H54 (cell line): ENCODE data around the gene IRAK3.
"Not testable (repeated sequence)": the region's sequence is repeated elsewhere in the genome, so short reads cannot be mapped to it uniquely, and the experiment has no call there.

Experiments
- DNase-seq: peaks from one replicate; pipeline ENCODE4 v3.0.0; 2011; ENCODE audit warnings: low spot score, mixed read lengths; ENCODE audit not compliant: insufficient read length
- FAIRE-seq: peaks from 3 replicates; lab custom pipeline; 2011; peaks lifted over from hg19 to GRCh38; lab: Jason Lieb, UNC
- POLR2A ChIP-seq: IDR thresholded peaks from 2 replicates; pipeline ENCODE4 v1.6.1; 2011; ENCODE audit warnings: low read depth, mild to moderate bottlenecking, low read length

IRAK3 gene

GRCh38 chr12:66189486-66189843, 451 bp downstream of the IRAK3 start:
- FAIRE-seq, result no peak
- DNase-seq, result no peak
- TF ChIP-seq POLR2A, result no peak

GRCh38 chr12:66189889-66190288, 875 bp downstream of the IRAK3 start:
- no peak for FAIRE-seq
- TF ChIP-seq POLR2A, result no peak
- DNase-seq, result no peak

- FAIRE-seq (no peak), DNase-seq (no peak)
- TF ChIP-seq POLR2A, result no peak
Observed at GRCh38 chr12:66190519-66191370, 1.7 kb downstream of the IRAK3 start.

GRCh38 chr12:66191547-66192126, 2.6 kb downstream of the IRAK3 start:
- FAIRE-seq (no peak), DNase-seq (no peak)
- no peak for TF ChIP-seq POLR2A

GRCh38 chr12:66194122-66194521, 5.1 kb downstream of the IRAK3 start:
- DNase-seq (no peak), FAIRE-seq (no peak)
- TF ChIP-seq POLR2A, result no peak

- no peak for TF ChIP-seq POLR2A
Observed at GRCh38 chr12:66195242-66195641, 6.2 kb downstream of the IRAK3 start.

GRCh38 chr12:66196806-66197205, 7.8 kb downstream of the IRAK3 start:
- FAIRE-seq, result no peak
- TF ChIP-seq POLR2A, result no peak
- DNase-seq, result no peak

More at GRCh38 chr12:66195242-66195641, 6.2 kb downstream of the IRAK3 start:
- FAIRE-seq (no peak), DNase-seq (no peak)

- DNase-seq, result no peak
- FAIRE-seq, result no peak
- no peak for TF ChIP-seq POLR2A
Observed at GRCh38 chr12:66197495-66197921, 8.5 kb downstream of the IRAK3 start.

- TF ChIP-seq POLR2A, result no peak
- no peak for FAIRE-seq
Observed at GRCh38 chr12:66199141-66199540, 10.1 kb downstream of the IRAK3 start.

GRCh38 chr12:66199831-66200509, 11.0 kb downstream of the IRAK3 start:
- no peak for TF ChIP-seq POLR2A
- FAIRE-seq, result no peak
- no peak for DNase-seq

More at GRCh38 chr12:66199141-66199540, 10.1 kb downstream of the IRAK3 start:
- no peak for DNase-seq

- DNase-seq (no peak), FAIRE-seq (no peak)
- no peak for TF ChIP-seq POLR2A
Observed at GRCh38 chr12:66203820-66204219, 14.8 kb downstream of the IRAK3 start.

- no peak for TF ChIP-seq POLR2A
- FAIRE-seq (no peak), DNase-seq (no peak)
Observed at GRCh38 chr12:66206141-66206540, 17.1 kb downstream of the IRAK3 start.

- no peak for TF ChIP-seq POLR2A
- no peak for FAIRE-seq
- DNase-seq, result no peak
Observed at GRCh38 chr12:66210840-66211239, 21.8 kb downstream of the IRAK3 start.

- not testable (repeated sequence) for FAIRE-seq, DNase-seq
Observed at GRCh38 chr12:66211573-66211972, 22.6 kb downstream of the IRAK3 start.

GRCh38 chr12:66213011-66213410, 24.0 kb downstream of the IRAK3 start:
- not testable (repeated sequence) for FAIRE-seq, DNase-seq
